H1 (cell line): ENCODE results near the gene WDR81. TPM values are rescaled to one million over a fixed set of nuclear protein-coding genes. Genes with fewer than 3 reads are reported as not detected.

Experiments
- CTCF ChIA-PET: fragments of 300-600 bp; sonication (Branson Sonifier 250); formaldehyde crosslinking; loops from one replicate; lab custom pipeline; 2021; ENCODE audit not compliant: partially characterized antibody; lab: Charles Lee
- POLR2A ChIA-PET: fragments of 300-600 bp; sonication (Branson Sonifier 250); formaldehyde crosslinking; loops from one replicate; lab custom pipeline; 2021; ENCODE audit warnings: inconsistent platforms; ENCODE audit not compliant: partially characterized antibody; lab: Charles Lee
- DNase-seq, 2 experiments: peaks; one replicate each; pipeline versions ENCODE4 v3.0.0 to v3.0.0-alpha.2; 2010 to 2022; ENCODE audit warnings: low spot score in 2 of 2, low read depth in 1 of 2, mixed read lengths in 1 of 2
- FAIRE-seq: peaks from 2 replicates; lab custom pipeline; 2011; peaks lifted over from hg19 to GRCh38; lab: Jason Lieb, UNC
- H2AFZ ChIP-seq: 2 replicates; pipeline ENCODE4 v1.8.1; 2012; ENCODE audit warnings: low read length, inconsistent platforms
- H2AK5ac ChIP-seq: 2 replicates; pipeline ENCODE4 v1.6.1; 2013; ENCODE audit warnings: low read depth, low read length
- H2BK120ac ChIP-seq: replicated peaks from 2 replicates; pipeline ENCODE3; 2013; ENCODE audit warnings: low read depth, low read length, inconsistent platforms
- H2BK12ac ChIP-seq: 2 replicates; pipeline ENCODE4 v1.6.1; 2013; ENCODE audit warnings: low read depth, low read length
- H2BK15ac ChIP-seq: 2 replicates; pipeline ENCODE4 v1.6.1; 2013; ENCODE audit warnings: low read length
- H2BK20ac ChIP-seq: 2 replicates; pipeline ENCODE4 v1.6.1; 2013; ENCODE audit warnings: low read length
- H2BK5ac ChIP-seq: 2 replicates; pipeline ENCODE4 v1.6.1; 2013; ENCODE audit warnings: low read depth, low read length
- H3K14ac ChIP-seq: 2 replicates; pipeline ENCODE4 v1.6.1; 2013; ENCODE audit warnings: inconsistent platforms; ENCODE audit not compliant: insufficient read length
- H3K18ac ChIP-seq: 2 replicates; pipeline ENCODE4 v1.6.1; 2013; ENCODE audit warnings: low read length; ENCODE audit errors: extremely low read depth
- H3K23ac ChIP-seq: 2 replicates; pipeline ENCODE4 v1.6.1; 2013; ENCODE audit warnings: inconsistent platforms; ENCODE audit not compliant: insufficient read length
- H3K23me2 ChIP-seq: 2 replicates; pipeline ENCODE4 v1.6.1; 2013; ENCODE audit warnings: low read depth, low read length
- H3K27ac ChIP-seq: 2 replicates; pipeline ENCODE4 v1.6.1; 2011; ENCODE audit warnings: low read depth, low read length, inconsistent platforms
- H3K27me3 ChIP-seq, 4 experiments: replicated peaks in 1 of 4; 1 replicate in 1 of 4; 2 replicates in 3 of 4; pipeline versions ENCODE4 v1.6.1 to v1.8.1; 2011 to 2013; ENCODE audit warnings: low read length in 3 of 4, mild to moderate bottlenecking in 3 of 4, inconsistent platforms in 2 of 4, mixed read lengths in 2 of 4, moderate library complexity in 1 of 4; ENCODE audit not compliant: control insufficient read depth in 3 of 4, insufficient read depth in 3 of 4; ENCODE audit errors: extremely low read depth in 1 of 4
- H3K36me3 ChIP-seq, 4 experiments: 2 replicates each; pipeline versions ENCODE4 v1.6.1 to v1.8.1; 2011 to 2013; ENCODE audit warnings: mild to moderate bottlenecking in 4 of 4, low read length in 3 of 4, moderate library complexity in 2 of 4, control low read depth in 1 of 4, inconsistent platforms in 1 of 4; ENCODE audit not compliant: insufficient read depth in 4 of 4, control insufficient read depth in 2 of 4
- H3K4ac ChIP-seq: replicated peaks from 2 replicates; pipeline ENCODE3; 2013; ENCODE audit warnings: low read length, low read depth, mixed read lengths, inconsistent platforms; ENCODE audit not compliant: insufficient read length
- H3K4me1 ChIP-seq, 4 experiments: replicated peaks in 1 of 4; 1 replicate in 1 of 4; 2 replicates in 3 of 4; pipeline versions ENCODE4 v1.6.1 to v1.8.1; 2011 to 2013; ENCODE audit warnings: low read length in 3 of 4, inconsistent platforms in 2 of 4, mixed read lengths in 1 of 4; ENCODE audit not compliant: insufficient read depth in 4 of 4, control insufficient read depth in 3 of 4
- H3K4me2 ChIP-seq, 2 experiments: 2 replicates each; pipeline versions ENCODE4 v1.6.1 to v1.8.1; 2011 to 2013; ENCODE audit warnings: low read depth in 2 of 2, low read length in 2 of 2, control low read depth in 1 of 2, inconsistent platforms in 1 of 2, mild to moderate bottlenecking in 1 of 2; ENCODE audit not compliant: insufficient read depth in 1 of 2
- H3K4me3 ChIP-seq, 4 experiments: fragments of 200-600, 300-600 bp in 1 of 4; sonication (generic), shearing (Covaris generic), sonication (Bioruptor Twin) in 1 of 4; 2 replicates each; pipeline versions ENCODE4 v1.5.1 to v1.8.1; 2011 to 2016; ENCODE audit warnings: low read length in 4 of 4, low read depth in 3 of 4, control low read depth in 2 of 4, inconsistent platforms in 2 of 4, mild to moderate bottlenecking in 2 of 4, mixed read lengths in 1 of 4, moderate library complexity in 1 of 4; ENCODE audit not compliant: insufficient read depth in 2 of 4; ENCODE audit errors: extremely low read depth in 1 of 4
- H3K56ac ChIP-seq: replicated peaks from 2 replicates; pipeline ENCODE3; 2013; ENCODE audit warnings: low read depth, mild to moderate bottlenecking, mixed read lengths, low read length, inconsistent platforms; ENCODE audit not compliant: insufficient read length
- H3K79me1 ChIP-seq: 2 replicates; pipeline ENCODE4 v1.6.1; 2013; ENCODE audit warnings: low read depth, low read length, control low read depth
- H3K79me2 ChIP-seq, 2 experiments: 2 replicates each; pipeline versions ENCODE4 v1.6.1 to v1.8.1; 2012 to 2013; ENCODE audit warnings: low read length in 2 of 2, mild to moderate bottlenecking in 2 of 2, inconsistent platforms in 1 of 2; ENCODE audit not compliant: insufficient read depth in 2 of 2, control insufficient read depth in 1 of 2
- H3K9ac ChIP-seq, 4 experiments: replicated peaks in 1 of 4; 1 replicate in 1 of 4; 2 replicates in 3 of 4; pipeline versions ENCODE4 v1.6.1 to v1.8.1; 2011 to 2013; ENCODE audit warnings: low read depth in 3 of 4, low read length in 3 of 4, control low read depth in 2 of 4, mild to moderate bottlenecking in 2 of 4, moderate library complexity in 2 of 4, inconsistent platforms in 1 of 4; ENCODE audit errors: extremely low read depth in 1 of 4
- H3K9me3 ChIP-seq, 2 experiments: 2 replicates each; pipeline versions ENCODE4 v1.6.1 to v1.8.1; 2012 to 2013; ENCODE audit warnings: mild to moderate bottlenecking in 2 of 2, moderate library complexity in 2 of 2, control low read depth in 1 of 2, inconsistent platforms in 1 of 2, low read depth in 1 of 2, low read length in 1 of 2, mixed read lengths in 1 of 2; ENCODE audit not compliant: insufficient read depth in 2 of 2
- H4K20me1 ChIP-seq, 2 experiments: replicated peaks in 1 of 2; 2 replicates each; pipeline versions ENCODE3 to v1.8.1; 2011 to 2013; ENCODE audit warnings: inconsistent platforms in 2 of 2, low read length in 2 of 2, mild to moderate bottlenecking in 1 of 2; ENCODE audit not compliant: insufficient read depth in 2 of 2, control insufficient read depth in 1 of 2
- H4K5ac ChIP-seq: 2 replicates; pipeline ENCODE4 v1.6.1; 2013; ENCODE audit warnings: low read length, low read depth, mixed read lengths, inconsistent platforms; ENCODE audit not compliant: insufficient read length
- H4K8ac ChIP-seq: 2 replicates; pipeline ENCODE4 v1.8.0; 2013; ENCODE audit warnings: mild to moderate bottlenecking, moderate library complexity, low read length, inconsistent platforms; ENCODE audit not compliant: insufficient read depth; ENCODE audit errors: extremely low read depth
- H4K91ac ChIP-seq: replicated peaks from 2 replicates; pipeline ENCODE3; 2013; ENCODE audit warnings: low read length, mixed read lengths, inconsistent platforms; ENCODE audit not compliant: insufficient read length
- RAD21 ChIP-seq, 2 experiments: IDR thresholded peaks in 1 of 2; conservative IDR thresholded peaks in 1 of 2; 2 replicates each; pipeline ENCODE4 v1.6.1; 2011; ENCODE audit warnings: low read depth in 2 of 2, low read length in 2 of 2, improper control_type of control experiment in 1 of 2, inconsistent platforms in 1 of 2, mild to moderate bottlenecking in 1 of 2, moderate library complexity in 1 of 2
- WGBS, 2 experiments: shearing (Covaris generic) in 1 of 2; methylation state at CpG; one replicate each; pipeline versions ENCODE4 v1.1.6 to v1.1.7; 2013 to 2015; ENCODE audit warnings: low lambda C conversion rate in 2 of 2, mixed read lengths in 2 of 2, inconsistent platforms in 1 of 2, low coverage in 1 of 2, missing lambda C conversion rate in 1 of 2; ENCODE audit not compliant: insufficient replicate concordance in 2 of 2, insufficient coverage in 1 of 2, insufficient read length in 1 of 2; ENCODE audit errors: extremely low coverage in 1 of 2, missing lambda C conversion rate in 1 of 2; 5-methylcytosine and 5-hydroxymethylcytosine counted together
- polyA plus RNA-seq, 7 experiments: library from polyadenylated mRNA; depleted of rRNA in 3 of 7; stranded (reverse) in 5 of 7; unstranded in 2 of 7; fragments of >200 nt in 5 of 7; fragments of 200-250 nt in 2 of 7; gene quantifications; 1 replicate in 5 of 7; 2 replicates in 1 of 7; 4 replicates in 1 of 7; pipeline versions ENCODE4 v1.2.1 to v1.2.3, GENCODE V29; 2011 to 2013; ENCODE audit warnings: missing spikeins in 2 of 7, mixed read lengths in 2 of 7
- total RNA-seq: library from RNA; stranded (reverse); fragmentation: NEBNext Ultra II Directional; extraction: Animal tissue kit (Norgen Biotek cat#: 25700); gene quantifications from 2 replicates; pipeline ENCODE4 v1.2.1, GENCODE V29; 2021

WDR81 gene
- total and polyA plus RNA-seq, 2 of the 8 experiments (the other 6 are each of a cell fraction or from before 2014, with no cell fraction given): 9.1 to 12.3 TPM

GRCh38 chr17:1735834-1736347, 11.4 kb downstream of the WDR81 start:
- peak overlapping the region; percentile 44; the same call in 1 of the 2 replicates for H3K27ac ChIP-seq
- H3K14ac ChIP-seq: no peak overlapping the region
- peaks cover 0 to 7% (median 1%) of the 10 kb centered on the region in 4 experiments; a peak in 4 of 7 replicates for H3K4me1 ChIP-seq
- H3K27me3 ChIP-seq: no peaks in the 10 kb centered on the region
- H2BK15ac ChIP-seq: no peak overlapping the region
- no peak overlapping the region for H2BK20ac ChIP-seq
- H3K79me2 ChIP-seq: no peaks in the 10 kb centered on the region
- H3K4ac ChIP-seq: no peak overlapping the region
- no peak overlapping the region for H2BK120ac ChIP-seq
- H3K9ac ChIP-seq: no peak overlapping the region; a peak in 2 of 7 replicates
- no peak for DNase-seq
- no peaks in the 10 kb centered on the region; a peak in 2 of 8 replicates for H3K36me3 ChIP-seq
- no peak for FAIRE-seq
- no peak overlapping the region for H3K4me2 ChIP-seq
- H3K9me3 ChIP-seq: no peaks in the 10 kb centered on the region; a peak in 1 of 4 replicates
- CTCF ChIA-PET: interaction anchor here (0.7 to 1.1 kb wide), 2 partner anchors 32 to 39 kb away, joined by 3 read pairs; no protein-coding TSS in a partner anchor
- no peak overlapping the region for H3K4me3 ChIP-seq
- H2BK5ac ChIP-seq: no peak overlapping the region
- no peak overlapping the region for H3K23ac ChIP-seq
- H3K23me2 ChIP-seq: no peaks in the 10 kb centered on the region
- H3K79me1 ChIP-seq: no peaks in the 10 kb centered on the region
- H2BK12ac ChIP-seq: no peak overlapping the region
- no peak overlapping the region for H2AFZ ChIP-seq
- peaks cover 0 to 2% of the 10 kb centered on the region in 2 experiments for H4K20me1 ChIP-seq
- no peak overlapping the region for H3K56ac ChIP-seq
- no peak overlapping the region for H3K18ac ChIP-seq
- H4K8ac ChIP-seq: peak overlapping the region; percentile 79; the same call in 1 of the 2 replicates
- POLR2A ChIA-PET: interaction anchor here (1.2 to 2.6 kb wide), 6 partner anchors 8 to 48 kb away, joined by 3 to 9 read pairs (median 4); partner anchors contain the start of gene SERPINF1
- H4K91ac ChIP-seq: no peak overlapping the region
- H2AK5ac ChIP-seq: 0 out of 2 replicates have a peak overlapping the region, but pooled peaks have one; percentile 3
- no peak overlapping the region for H4K5ac ChIP-seq
- 85% methylated on average over 4 of the region's 17 CpGs; no CpG with 5 or more reads in 1 of the 2 experiments for WGBS, 2 experiments
- no peak for TF ChIP-seq RAD21 (IDR thresholded peaks at IDR 0.05 in 1 of 2, conservative IDR thresholded peaks at IDR 0.05 in 1 of 2; ENCODE audit: low read depth in 2 of 2, low read length in 2 of 2)
